ENCODE measurements around the gene ST7.

GRCh38 chr7:116967983-116968382, 14.7 kb downstream of the ST7 start:
- TF ChIP-seq CTCF (IDR thresholded peaks at IDR 0.05; ENCODE audit: extremely low read depth in 1 of 2, insufficient read depth in 1 of 2, low read depth in 1 of 2, low read length in 2 of 2): no peak
- no peak for TF ChIP-seq POLR2A (IDR thresholded peaks at IDR 0.05; ENCODE audit: low read depth, low read length)

Data from endothelial cell of umbilical vein (primary cell).